ENCODE data around the gene TNFAIP1. TPM values are rescaled to one million over a fixed set of nuclear protein-coding genes. Genes with fewer than 3 reads are reported as not detected.

The TNFAIP1 gene
- total RNA-seq, 4 donors from 2014 or later: 28.7 to 50.4 (median 40.4) TPM

DNA sequence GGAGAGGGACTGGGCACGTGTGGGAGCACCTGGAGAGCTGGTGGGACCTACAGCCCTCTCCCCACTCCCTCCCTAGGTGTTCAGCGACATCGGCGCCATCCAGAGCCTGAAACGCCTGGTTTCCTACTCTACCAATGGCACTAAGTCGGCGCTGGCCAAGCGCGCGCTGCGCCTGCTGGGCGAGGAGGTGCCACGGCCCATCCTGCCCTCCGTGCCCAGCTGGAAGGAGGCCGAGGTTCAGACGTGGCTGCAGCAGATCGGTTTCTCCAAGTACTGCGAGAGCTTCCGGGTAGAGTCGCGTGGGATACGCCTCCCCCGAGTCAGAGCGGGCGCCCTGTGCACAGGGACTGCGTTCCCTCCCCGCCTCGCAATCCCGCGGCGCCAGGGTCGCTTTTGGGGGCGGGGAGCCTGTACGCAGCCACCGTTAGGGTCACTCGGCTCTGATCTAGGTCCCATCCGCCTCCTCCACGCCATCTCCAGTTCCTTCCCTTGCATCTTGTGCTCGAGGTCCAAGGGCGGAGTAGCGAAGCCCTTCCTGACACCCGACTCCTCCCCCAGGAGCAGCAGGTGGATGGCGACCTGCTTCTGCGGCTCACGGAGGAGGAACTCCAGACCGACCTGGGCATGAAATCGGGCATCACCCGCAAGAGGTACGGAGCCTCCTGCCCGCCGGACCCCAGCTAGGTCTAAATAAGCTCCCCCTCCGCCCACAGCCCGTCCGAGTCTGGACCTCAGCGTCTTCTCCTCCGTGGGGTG lies 48.9 kb downstream of the TNFAIP1 start:
- no peak for DNase-seq (ENCODE audit: low spot score)
- peak; percentile 88 for ATAC-seq (ENCODE audit: low FRiP score)
- no peak for TF ChIP-seq CTCF (IDR thresholded peaks at IDR 0.05)

- TF ChIP-seq CTCF (IDR thresholded peaks at IDR 0.05): no peak
- DNase-seq (ENCODE audit: low spot score): no peak
Measured at GRCh38 chr17:28385037-28385400, 49.5 kb downstream of the TNFAIP1 start.

DNA sequence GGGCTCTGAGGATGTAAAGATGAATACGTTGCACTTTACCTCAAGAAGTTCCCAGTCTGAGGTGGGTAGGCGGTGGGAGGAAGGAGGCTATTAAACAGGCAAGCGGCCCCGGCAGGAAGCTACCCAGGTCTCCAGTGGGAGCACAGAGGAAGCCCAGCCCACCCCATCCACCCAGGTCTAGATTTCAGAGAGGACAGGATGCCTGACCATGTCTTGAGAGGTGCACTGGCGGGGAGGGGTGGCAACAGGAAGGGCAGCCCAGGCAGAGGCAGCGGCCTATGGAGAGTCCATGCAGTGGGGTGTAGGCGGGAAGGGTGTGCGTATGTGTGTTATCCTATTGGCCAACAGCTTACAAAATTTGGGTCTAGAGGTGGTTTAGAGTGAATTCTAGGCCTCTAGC lies 49.8 kb downstream of the TNFAIP1 start:
- ATAC-seq (ENCODE audit: low FRiP score) (no peak), DNase-seq (ENCODE audit: low spot score) (no peak)

More at GRCh38 chr17:28385037-28385400, 49.5 kb downstream of the TNFAIP1 start:
- ATAC-seq (ENCODE audit: low FRiP score): peak; percentile 34

DNA sequence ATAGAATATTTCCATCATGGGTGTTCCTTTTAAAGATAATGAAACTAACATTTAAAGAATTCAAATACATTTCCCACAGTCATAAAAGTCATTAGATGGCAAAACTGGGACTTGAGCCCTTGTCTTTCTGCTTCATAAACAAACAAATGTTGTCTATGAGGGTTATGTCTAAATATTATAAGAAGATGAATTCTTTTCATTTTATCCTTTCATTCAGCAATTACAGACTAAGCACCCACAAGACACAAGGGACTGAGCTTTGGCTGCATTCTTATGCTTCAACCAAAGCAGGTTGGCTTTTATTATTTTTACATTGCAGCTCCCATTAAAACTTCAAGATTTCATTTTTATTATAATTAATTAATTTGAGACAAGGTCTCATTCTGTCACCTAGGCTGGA lies 50.8 kb downstream of the TNFAIP1 start:
- no peak for TF ChIP-seq CTCF (IDR thresholded peaks at IDR 0.05)
- ATAC-seq (ENCODE audit: low FRiP score) (no peak), DNase-seq (ENCODE audit: low spot score) (no peak)

More for the DNA sequence above, 49.8 kb downstream of the TNFAIP1 start:
- TF ChIP-seq CTCF (IDR thresholded peaks at IDR 0.05): no peak

- DNase-seq (ENCODE audit: low spot score) (no peak), ATAC-seq (ENCODE audit: low FRiP score) (no peak)
- TF ChIP-seq CTCF (IDR thresholded peaks at IDR 0.05): no peak
Measured at GRCh38 chr17:28388106-28388505, 52.5 kb downstream of the TNFAIP1 start.

GRCh38 chr17:28390141-28390540 lies 54.6 kb downstream of the TNFAIP1 start:
- no peak for ATAC-seq (ENCODE audit: low FRiP score)

More at GRCh38 chr17:28390141-28390540, 54.6 kb downstream of the TNFAIP1 start:
- DNase-seq (ENCODE audit: low spot score): no peak
- TF ChIP-seq CTCF (IDR thresholded peaks at IDR 0.05): no peak

All from omental fat pad (tissue), 4 donors.